GM10266 (cell line): ENCODE data around the gene MEF2A.
A peak's percentile ranks its signal among the peaks of the same experiment; 100 is the strongest.
"Not testable (repeated sequence)": the region's sequence is repeated elsewhere in the genome, so short reads cannot be mapped to it uniquely, and the experiment has no call there.

Experiments
- DNase-seq: peaks from one replicate; pipeline ENCODE4 v3.0.0; 2012; ENCODE audit errors: extremely low spot score
- CTCF ChIP-seq: IDR thresholded peaks from 2 replicates; pipeline ENCODE4 v1.5.1; 2012; ENCODE audit warnings: mild to moderate bottlenecking, low read depth; ENCODE audit not compliant: control insufficient read depth, insufficient read depth; ENCODE audit errors: missing control alignments

The MEF2A gene

GRCh38 chr15:99565299-99566156 lies at the start of gene MEF2A:
Gene MEF2A (plus strand): TSS chr15:99565984. CDS start chr15:99633120, 67,136 bp downstream.
- TF ChIP-seq CTCF = no peak
- peak; percentile 96 for DNase-seq

GRCh38 chr15:99518191-99518590 lies 47.6 kb upstream of the MEF2A start:
- no peak for DNase-seq

GRCh38 chr15:99519366-99519765 lies 46.4 kb upstream of the MEF2A start:
- DNase-seq = not testable (repeated sequence)

More at GRCh38 chr15:99518191-99518590, 47.6 kb upstream of the MEF2A start:
- TF ChIP-seq CTCF = no peak

GRCh38 chr15:99522288-99522687 lies 43.5 kb upstream of the MEF2A start:
- TF ChIP-seq CTCF = no peak
- DNase-seq = no peak

- no peak for TF ChIP-seq CTCF
- DNase-seq = no peak
Observed at GRCh38 chr15:99526176-99526575, 39.6 kb upstream of the MEF2A start.

GRCh38 chr15:99526671-99527070 lies 39.1 kb upstream of the MEF2A start:
- no peak for TF ChIP-seq CTCF
- no peak for DNase-seq

- TF ChIP-seq CTCF = no peak
- no peak for DNase-seq
Observed at GRCh38 chr15:99536422-99537040, 29.3 kb upstream of the MEF2A start.

GRCh38 chr15:99537344-99537743 lies 28.4 kb upstream of the MEF2A start:
- DNase-seq = no peak
- TF ChIP-seq CTCF = no peak
